Ammon's horn (tissue), 1 donor: ENCODE measurements around the gene NMU.
"Not testable (repeated sequence)": the region's sequence is repeated elsewhere in the genome, so short reads cannot be mapped to it uniquely, and the experiment has no call there.

Source experiments
- DNase-seq: peaks from one replicate; pipeline ENCODE4 v3.0.0-alpha.2; 2016; ENCODE audit warnings: low spot score

The NMU gene, protein sequence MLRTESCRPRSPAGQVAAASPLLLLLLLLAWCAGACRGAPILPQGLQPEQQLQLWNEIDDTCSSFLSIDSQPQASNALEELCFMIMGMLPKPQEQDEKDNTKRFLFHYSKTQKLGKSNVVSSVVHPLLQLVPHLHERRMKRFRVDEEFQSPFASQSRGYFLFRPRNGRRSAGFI

DNA sequence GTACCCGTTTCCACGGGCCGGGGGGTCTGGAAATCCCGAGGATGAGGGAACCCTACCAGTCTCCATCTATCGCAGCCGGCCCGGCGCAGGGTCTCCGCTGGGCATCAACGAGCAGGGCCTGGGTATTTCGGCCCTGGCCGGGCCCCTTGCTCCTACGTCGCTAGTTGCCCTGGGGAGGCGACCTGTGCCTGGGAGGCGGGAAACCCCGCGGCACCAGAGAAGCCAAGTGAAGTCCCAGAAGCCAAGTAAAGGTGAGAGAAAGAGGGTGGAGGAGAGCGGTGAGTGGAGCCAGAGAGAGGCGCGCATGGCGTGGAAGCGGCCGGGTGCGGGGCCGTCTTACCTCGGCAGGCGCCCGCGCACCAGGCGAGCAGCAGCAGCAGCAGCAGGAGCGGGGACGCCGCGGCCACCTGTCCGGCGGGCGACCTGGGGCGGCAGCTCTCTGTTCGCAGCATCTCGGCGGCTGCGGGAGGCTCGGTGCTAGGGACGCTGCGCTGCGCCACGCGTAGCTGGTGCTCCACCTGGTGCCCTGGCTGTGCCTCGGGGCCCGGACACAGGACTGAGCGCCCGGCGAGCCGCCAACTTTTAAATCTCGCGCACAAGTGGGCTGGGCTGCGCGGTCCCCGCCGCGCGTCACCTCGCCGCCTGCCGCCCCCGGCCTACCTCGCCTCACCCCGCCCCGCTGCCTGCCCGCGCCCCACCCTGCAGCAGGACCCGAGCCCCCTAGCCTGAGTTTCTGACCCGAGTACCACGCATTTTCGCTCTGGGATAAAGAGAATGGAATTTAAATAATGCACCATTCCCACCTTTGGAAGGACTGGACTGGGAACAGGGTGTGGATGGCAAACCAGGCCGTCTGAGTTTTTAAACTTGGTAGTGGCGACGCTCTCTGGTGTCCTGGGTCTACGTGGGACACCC is at the start of gene NMU:
Gene NMU, minus strand, starts transcription at position 558 of the 915 bp plus-strand sequence. Its CDS starts 106 bp downstream, at position 452.
- no peak for DNase-seq

DNA sequence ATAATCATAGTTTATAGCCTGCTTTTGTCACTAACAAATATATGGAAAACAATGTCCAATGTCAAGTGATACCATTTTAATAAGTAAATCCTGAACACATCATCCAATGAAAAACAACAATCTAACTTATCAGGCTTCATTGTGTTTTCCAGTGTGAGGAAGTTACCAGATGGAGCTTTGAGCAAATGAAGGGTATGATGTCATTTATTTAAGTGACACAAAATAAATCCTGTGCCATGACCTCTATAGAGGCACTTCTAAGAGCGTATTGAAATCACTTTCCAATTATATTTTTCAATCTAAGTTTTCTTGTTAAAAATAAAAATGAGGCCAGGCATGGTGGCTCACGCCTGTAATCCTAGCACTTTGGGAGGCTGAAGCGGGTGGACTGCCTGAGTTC is 48.2 kb upstream of the NMU start:
- DNase-seq = no peak

DNA sequence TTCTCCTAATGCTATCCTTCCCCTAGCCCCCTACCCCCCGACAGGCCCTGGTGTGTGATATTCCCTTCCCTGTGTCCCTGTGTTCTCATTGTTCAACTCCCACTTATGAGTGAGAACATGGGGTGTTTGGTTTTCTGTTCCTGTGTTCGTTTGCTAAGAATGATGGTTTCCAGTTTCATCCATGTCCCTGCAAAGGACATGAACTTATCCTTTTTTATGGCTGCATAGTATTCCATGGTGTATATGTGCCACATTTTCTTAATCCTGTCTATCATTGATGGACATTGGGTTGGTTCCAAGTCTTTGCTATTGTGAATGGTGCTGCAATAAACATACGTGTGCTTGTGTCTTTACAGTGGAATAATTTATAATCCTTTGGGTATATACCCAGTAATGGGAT is 46.7 kb upstream of the NMU start:
- not testable (repeated sequence) for DNase-seq

DNA sequence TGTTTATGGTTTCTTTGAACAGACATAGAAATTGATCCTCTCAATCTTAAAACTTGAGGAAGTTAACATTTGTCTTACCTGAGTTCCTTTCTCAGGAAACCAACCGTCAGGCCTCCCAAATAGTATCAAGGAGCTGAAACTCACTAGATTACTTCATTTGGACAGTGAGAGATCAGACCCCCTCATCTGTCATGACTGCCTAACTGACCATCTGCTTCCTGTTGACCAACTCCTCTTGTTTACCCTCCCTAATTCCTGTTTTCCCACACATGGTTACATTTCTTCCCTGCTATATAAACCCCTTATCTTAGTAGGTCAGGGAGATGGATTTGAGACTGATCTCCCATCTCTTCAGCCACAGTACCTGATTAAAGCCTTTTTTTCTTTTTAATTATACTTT is 46.2 kb upstream of the NMU start:
- DNase-seq = no peak

DNA sequence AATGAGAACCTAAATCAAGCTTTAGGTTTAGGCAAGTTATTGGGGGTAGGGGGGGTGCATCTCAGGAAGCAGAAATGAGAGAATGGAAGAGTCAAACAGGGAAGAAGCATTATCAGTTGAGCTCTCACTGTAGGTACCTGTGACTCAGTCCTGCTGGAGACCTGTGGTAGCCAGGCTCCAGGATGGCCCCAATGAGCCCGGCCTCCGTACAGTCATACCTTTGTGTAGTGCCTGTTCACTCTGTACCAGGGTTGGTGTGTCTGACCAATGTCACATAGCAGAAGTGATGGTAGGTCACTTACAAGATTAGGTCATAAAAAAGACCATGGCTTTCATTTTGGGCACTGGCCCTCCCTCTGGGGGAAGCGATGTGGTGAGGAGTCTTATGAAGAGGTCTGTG is 45.3 kb upstream of the NMU start:
- no peak for DNase-seq

DNA sequence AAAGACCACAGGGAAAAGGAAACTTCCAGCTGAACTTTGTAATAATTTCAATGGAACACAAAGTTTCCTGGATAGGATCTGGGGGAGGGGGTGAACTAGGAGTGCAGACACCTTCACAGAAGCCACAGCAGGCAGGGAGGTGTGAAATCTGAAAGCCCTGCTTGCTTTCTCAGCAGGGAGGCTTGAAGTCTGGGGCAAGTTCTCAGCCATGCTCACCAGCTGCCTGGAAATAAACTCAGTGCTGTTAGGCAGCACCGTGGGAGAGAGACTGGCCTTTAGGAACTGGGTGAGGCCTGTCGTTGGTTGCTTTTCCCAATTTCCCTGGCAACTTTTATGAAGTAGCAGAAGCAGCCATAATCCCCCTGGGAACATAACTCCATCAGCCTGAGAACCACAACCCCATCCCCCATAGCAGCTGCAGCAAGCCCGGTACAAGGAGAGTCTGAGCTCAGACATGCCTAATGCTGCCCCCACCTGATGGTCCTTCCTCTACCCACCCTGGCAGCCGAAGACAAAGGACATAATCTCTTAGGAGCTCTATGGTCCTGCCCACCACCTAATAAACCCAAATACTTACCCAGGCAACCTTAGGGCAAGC is 39.2 kb upstream of the NMU start:
- DNase-seq = no peak

DNA sequence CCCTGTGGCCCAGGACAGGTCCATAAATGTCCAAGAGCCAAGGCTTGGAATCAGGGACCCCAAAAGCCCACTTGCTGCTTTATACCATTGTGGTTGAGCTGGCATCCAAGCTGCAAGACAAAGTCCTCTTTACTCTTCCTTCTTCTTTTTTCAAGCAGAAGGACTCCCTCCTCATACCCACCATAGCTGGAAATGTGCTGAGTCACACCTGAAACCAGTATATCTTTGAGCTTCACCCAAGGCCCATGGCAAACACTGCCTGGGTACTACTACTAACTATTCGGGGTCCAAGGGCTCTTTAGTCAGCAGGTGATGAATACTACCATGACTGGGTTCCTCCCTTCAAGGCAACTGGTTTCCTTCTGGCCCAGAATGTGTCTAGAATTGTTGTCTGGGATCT is 37.3 kb upstream of the NMU start:
- DNase-seq = no peak

DNA sequence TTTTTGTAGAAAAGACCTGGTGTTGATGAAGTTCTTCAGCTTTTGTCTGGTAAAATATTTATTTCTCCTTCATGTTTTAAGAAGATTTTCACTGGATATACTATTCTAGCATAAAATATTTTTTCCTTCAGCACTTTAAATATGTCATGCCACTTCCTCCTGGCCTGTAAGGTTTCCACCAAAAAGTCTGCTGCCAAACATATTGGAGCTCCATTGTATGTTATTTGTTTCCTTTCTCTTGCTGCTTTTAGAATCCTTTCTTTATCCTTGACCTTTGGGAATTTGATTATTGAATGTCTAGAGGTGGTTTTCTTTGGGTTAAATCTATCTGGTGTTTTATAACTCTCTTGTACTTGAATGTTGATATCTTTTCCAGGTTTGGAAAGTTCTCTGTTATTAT is 35.6 kb upstream of the NMU start:
- DNase-seq = no peak

DNA sequence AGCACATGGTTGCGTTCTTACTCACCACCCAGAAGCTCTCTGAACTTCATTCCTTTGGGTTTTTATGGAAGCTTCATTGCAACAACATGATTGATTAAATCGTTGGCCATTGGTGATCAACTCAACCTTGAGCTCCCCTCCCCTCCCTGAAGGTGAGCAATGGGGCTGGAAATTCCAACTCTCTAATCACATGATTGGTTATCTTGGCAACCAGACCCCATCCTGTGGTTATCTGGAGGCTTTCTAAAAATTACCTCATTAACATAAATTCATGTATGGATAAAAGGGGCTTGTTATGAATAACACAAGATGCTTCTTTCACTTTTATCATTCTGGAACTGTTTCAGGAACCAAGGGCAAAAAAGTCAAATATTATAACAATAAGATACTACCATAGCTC is 34.6 kb upstream of the NMU start:
- no peak for DNase-seq

DNA sequence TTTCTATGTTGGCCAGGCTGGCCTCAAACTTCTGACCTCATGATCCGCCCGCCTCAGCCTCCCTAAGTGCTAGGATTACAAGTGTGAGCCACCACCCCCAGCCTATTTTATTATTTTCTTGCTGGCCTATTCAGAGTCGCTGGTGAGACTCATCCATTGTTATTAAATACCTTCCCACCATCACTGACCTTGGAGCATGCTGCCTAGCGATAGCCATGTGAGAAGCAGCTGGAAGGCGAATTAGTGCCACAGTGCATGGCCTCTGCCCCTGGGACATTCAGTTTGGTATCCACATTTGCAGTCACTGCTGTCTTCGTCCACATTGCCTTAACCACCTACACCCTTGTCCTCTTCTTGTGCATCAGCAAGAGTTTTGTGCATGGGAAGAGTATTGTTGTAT is 32.4 kb upstream of the NMU start:
- no peak for DNase-seq

DNA sequence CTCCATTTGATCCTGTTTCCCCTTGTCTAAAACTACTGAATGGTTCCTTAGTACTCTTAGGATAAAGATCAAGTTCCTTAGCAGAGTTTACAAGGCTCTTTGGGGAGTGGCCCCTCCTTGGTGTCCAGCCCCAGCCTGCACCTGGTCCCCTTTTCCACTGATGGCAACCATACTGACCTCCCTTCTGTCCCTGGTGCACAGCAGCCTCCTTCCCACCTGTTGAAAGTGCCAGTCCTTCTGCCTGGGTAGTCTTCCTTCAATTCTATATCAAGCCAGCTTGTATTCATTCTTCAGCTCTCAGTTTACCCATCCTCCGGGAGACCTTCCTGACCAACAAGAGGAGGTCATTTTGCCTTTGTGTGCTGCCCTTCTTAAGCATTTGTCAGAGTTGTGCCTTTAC is 30.4 kb upstream of the NMU start:
- DNase-seq = no peak

DNA sequence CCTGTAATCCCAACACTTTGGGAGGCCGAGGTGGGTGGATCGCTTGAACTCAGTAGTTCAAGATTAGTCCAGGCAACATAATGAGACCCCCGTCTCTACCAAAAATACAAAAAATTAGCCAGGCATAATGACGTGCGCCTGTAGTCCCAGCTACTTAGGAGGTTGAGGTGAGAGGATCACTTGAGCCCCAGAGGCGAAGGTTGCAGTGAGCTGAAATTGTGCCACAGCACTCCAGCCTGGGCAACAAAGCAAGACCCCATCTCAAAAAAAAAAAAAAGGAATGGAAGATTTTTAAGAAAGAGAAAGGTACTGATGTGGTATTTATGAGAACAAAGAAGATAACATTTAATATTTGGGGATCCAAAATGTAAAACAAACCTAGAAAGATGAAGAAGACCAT is 27.0 kb upstream of the NMU start:
- DNase-seq = no peak

DNA sequence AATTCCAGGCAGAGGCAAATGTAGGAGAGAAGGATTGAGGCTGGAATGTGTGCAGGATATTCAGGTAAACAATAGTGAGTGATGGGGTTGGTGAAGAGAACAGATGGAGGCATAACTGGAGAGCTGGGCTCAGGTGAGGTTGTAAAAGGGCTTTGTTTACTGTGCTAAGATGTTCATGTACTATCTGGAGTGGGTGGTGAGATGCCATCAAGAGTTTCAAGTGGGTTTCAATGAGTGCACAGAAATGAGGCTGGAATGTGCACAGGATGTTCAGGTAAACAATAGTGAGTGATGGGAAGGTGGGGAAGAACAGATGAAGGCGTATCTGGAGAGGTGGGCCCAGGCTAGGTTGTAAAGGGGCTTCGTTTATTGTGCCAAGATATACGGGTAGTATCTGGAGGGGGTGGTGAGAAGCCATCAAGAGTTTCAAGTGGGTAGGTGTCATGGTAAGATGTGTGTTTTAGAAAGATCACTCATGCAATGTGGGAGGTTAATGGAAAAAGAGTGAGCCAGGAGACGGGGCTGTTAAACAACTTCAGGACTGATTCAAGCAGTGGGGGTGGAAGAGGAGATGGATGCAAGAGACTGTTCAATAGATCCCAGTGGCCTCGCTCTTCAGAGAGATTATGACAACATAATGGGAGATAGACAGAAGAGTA is 25.4 kb upstream of the NMU start:
- DNase-seq = no peak

DNA sequence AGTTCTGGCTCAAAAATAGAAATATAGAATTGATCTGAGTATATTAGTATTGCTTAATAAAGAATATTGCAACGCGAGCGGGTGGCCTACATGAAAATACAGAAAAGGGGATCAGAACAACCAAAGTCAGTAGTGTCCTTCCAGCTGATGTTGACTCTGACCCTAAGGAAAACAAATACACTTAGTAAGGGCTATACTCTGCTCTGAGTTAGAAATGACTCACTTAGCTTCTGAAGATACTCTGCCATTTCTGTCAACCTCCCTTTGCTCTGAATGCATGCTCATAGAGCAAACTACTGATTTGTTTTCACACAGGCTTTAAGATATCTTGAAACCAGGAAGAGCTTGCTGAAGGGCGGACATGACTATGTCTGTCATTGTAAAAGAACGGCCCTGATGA is 22.6 kb upstream of the NMU start:
- no peak for DNase-seq

DNA sequence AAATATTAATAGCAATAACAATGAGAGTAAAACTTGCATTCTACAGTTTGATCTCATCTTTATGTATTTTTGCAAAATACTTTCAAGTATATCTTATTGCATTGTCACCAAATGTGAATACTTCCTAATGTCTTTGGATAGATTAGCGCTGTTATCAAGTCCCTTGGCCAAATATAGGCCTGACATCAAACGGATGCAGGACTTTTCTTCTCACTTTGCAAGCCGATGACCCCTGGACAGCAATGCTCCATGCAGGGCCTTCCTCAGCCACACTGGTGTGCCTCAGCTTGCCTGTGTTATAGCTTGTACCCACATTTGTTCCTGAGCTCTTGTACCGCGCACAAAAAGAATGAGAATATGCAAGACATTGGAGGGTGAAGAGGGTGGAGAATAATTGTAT is 18.0 kb upstream of the NMU start:
- DNase-seq = no peak

DNA sequence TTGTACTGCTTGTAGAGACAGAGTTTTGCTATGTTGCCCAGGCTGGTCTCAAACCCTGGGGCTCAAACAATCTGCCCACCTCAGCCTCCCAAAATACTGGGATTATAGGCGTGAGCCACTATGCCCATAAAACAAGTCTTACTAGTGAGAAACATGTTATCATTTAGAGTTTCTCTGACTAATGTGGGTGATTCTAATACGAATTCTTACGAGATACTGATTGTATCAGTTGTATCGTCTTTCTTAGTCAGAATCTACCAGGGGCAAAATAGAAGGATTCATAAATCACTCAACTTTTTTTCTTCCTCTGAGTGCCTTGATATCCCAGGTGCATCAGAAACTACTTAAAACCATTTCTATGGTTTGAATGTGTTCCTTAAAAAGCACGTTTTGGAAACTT is 14.4 kb upstream of the NMU start:
- DNase-seq = no peak

DNA sequence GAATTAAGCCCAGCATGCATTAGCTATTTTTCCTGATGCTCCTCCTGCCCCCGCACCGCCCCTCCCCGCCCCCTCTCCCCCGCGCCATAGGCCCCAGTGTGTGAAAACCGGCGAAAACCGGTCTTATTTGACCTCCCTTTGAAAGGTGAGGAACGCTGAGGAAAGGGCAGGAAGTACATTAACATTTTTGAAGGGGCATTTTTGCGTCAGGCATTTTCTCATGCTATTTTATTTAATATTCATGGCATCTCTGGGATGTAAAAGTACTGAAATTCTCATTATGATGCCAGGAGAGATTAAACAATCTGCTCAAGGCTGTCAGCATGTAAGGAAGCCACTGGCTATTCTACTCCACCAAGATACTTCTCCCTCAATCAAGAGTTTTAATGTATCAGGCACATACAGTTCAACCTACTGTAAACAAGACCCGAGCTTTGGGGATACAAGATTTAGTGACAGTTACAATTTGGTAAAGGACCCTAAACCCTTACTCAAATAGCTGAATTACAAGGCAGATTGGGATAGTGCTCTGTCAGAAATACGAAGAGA is 1.2 kb upstream of the NMU start:
- DNase-seq = no peak

DNA sequence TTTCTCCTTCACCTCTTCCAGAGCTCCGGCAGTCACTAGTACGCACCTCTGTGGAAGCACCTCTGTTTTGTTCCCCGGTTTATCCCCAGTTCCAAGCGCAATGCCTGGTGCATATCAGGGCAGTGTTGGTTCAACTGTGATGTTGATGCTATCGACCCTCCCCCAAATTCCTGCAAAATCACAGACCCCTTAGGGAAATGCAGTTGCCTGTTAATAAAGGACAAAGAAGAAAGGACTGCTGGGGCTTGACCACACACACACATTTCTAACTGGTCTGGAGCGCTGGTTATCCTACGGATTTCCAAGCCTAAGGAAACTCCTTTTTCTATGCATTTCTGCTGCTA is 530 bp upstream of the NMU start:
- DNase-seq = no peak

DNA sequence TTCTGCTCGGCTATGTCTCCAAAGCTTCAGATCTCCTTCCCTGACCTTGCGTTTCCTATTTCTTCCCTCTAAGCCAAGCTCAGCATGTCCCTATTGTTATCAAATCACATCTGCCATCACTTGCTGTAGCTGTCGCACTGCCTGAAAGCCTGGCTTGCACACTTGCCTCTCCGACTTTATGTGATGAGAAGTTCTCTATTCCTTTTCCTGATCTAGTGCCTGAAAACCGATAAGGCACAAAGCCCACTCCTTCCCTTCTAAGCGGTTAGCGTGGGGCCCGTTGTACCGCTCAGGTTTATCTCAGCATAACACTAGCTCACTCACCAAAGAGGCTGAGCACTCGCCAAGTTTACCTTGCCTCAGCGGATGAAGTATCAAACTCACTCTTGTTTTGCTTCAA is 816 bp downstream of the NMU start:
- DNase-seq = no peak

DNA sequence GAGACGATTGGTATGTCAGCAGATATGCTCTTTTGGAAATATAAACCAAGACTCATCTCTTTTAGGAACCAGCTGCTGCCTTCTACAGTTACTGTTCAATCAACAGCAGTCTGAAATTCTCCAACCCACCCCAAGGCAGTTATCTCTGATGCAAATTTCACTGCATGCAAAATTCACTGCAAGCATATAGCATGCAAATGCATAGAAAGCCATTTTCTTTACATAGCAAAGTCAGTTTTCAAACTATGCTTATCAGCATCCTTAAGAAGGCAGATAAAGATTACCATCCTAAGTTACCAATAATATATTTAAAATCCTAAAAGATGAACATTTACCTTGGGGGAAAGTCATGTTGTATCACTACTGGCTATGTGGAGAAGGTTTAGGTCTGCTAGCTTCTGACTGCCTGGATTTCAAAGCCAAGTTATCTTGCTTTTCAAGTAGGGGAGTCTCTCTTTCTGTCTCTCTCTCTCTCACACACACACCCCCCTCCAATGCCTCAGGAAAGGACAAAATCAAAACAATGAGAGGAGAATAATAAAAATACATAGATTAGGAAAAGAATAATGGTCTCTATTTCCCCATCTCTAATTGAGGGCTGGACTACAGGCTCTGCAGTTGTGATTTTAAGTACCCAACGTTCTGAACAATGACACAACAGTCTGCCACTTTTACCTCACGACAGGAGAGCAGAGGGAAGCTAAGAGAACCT is 1.5 kb downstream of the NMU start:
- DNase-seq = no peak

DNA sequence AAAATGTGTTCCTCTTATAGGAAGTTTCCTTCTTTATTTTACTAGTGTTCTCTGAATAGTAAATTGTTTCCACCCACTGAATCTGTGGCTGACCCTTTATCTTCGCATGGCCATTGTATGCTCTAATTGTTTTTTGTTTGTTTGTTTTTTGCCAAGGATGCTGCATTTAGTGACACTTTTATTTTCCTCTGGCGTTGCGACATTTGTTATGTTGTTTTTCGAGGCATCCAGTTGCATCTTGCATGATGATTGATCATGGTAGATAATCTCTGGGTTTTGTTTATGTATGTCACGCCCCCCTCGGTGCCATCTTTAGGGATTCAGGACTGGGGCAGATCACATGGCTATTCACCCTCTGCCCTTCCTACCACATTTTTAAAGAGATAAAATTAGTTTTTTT is 2.2 kb downstream of the NMU start:
- DNase-seq = no peak

DNA sequence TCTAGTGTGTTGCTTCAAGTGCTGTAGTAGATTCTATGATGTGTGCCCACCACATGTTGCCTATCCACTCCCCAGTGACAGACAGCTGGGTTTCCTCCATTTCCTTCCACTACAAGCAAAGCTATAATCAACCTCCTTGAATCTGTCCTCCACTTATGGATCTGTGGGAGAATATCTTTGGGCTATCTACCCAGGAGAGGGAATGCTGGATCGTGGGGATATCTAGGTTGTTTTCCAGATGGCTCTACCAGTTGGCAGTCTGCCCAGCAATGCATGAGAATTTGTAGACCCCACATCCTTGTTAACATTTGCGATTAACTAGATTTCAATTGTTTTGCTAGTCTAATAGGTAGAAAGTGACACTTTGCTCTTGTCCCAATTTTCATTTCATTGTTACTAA is 10.3 kb downstream of the NMU start:
- DNase-seq = no peak
